KMS-11 (cell line): Measurements from ENCODE around the gene GPR15.

ENCODE experiments used
- H2AFZ ChIP-seq: fragments of 200-600 bp; sonication (generic); 2 replicates; pipeline ENCODE4 v1.6.1; 2016; ENCODE audit warnings: antibody characterized with exemption, mixed run types, low read depth
- H3K27ac ChIP-seq: fragments of 200-600 bp; sonication (generic); 2 replicates; pipeline ENCODE4 v1.6.1; 2016; ENCODE audit warnings: mild to moderate bottlenecking, mixed run types
- H3K27me3 ChIP-seq: fragments of 200-600 bp; sonication (generic); 2 replicates; pipeline ENCODE4 v1.6.1; 2017; ENCODE audit warnings: mild to moderate bottlenecking, low read depth, mixed run types, moderate library complexity; ENCODE audit not compliant: insufficient read depth
- H3K36me3 ChIP-seq: fragments of 200-600 bp; sonication (generic); 2 replicates; pipeline ENCODE4 v1.6.1; 2017; ENCODE audit warnings: mild to moderate bottlenecking, mixed run types; ENCODE audit not compliant: insufficient read depth
- H3K4me1 ChIP-seq: fragments of 200-600 bp; sonication (generic); 2 replicates; pipeline ENCODE4 v1.6.1; 2016; ENCODE audit warnings: mild to moderate bottlenecking, low read depth, mixed run types; ENCODE audit not compliant: poor library complexity, severe bottlenecking
- H3K4me2 ChIP-seq: fragments of 200-600 bp; sonication (generic); 2 replicates; pipeline ENCODE4 v1.7.0; 2016; ENCODE audit warnings: mild to moderate bottlenecking, mixed run types
- H3K4me3 ChIP-seq: fragments of 200-600 bp; sonication (generic); IDR thresholded peaks from 2 replicates; pipeline ENCODE4 v1.6.1; 2017; ENCODE audit warnings: low read depth, low read length, mixed read lengths; ENCODE audit not compliant: insufficient read depth
- H3K79me2 ChIP-seq: fragments of 200-600 bp; sonication (generic); 2 replicates; pipeline ENCODE4 v1.6.1; 2016; ENCODE audit warnings: low read depth, mixed run types; ENCODE audit not compliant: insufficient read depth
- H3K9ac ChIP-seq: fragments of 200-600 bp; sonication (generic); 2 replicates; pipeline ENCODE4 v1.6.1; 2016; ENCODE audit warnings: mild to moderate bottlenecking, mixed run types
- H4K20me1 ChIP-seq: fragments of 200-600 bp; sonication (generic); 2 replicates; pipeline ENCODE4 v1.6.1; 2016; ENCODE audit warnings: mild to moderate bottlenecking, mixed run types; ENCODE audit not compliant: insufficient read depth
- TF ChIP-seq, protein P1 (sequence below): fragments of 200-600 bp; sonication (generic); conservative IDR thresholded peaks from 2 replicates; pipeline ENCODE4 v1.6.1; 2017; ENCODE audit warnings: low read depth, mild to moderate bottlenecking, antibody characterized with exemption, low read length, moderate library complexity, mixed read lengths

Gene GPR15

GRCh38 chr3:98542623-98543022, 10.8 kb downstream of the GPR15 start:
- Histone ChIP-seq H3K36me3 (no peaks in the 10 kb centered on the region; the same call in 1 of the 2 replicates), H3K4me3 (no peak overlapping the region), H3K9ac (no peak overlapping the region), H2AFZ (no peak overlapping the region), H3K4me1 (peaks cover 95% of the 10 kb centered on the region), H3K27me3 (no peaks in the 10 kb centered on the region), H3K4me2 (no peak overlapping the region), H3K79me2 (no peaks in the 10 kb centered on the region), H3K27ac (no peak overlapping the region), H4K20me1 (no peaks in the 10 kb centered on the region)
- TF ChIP-seq, protein P1, sequence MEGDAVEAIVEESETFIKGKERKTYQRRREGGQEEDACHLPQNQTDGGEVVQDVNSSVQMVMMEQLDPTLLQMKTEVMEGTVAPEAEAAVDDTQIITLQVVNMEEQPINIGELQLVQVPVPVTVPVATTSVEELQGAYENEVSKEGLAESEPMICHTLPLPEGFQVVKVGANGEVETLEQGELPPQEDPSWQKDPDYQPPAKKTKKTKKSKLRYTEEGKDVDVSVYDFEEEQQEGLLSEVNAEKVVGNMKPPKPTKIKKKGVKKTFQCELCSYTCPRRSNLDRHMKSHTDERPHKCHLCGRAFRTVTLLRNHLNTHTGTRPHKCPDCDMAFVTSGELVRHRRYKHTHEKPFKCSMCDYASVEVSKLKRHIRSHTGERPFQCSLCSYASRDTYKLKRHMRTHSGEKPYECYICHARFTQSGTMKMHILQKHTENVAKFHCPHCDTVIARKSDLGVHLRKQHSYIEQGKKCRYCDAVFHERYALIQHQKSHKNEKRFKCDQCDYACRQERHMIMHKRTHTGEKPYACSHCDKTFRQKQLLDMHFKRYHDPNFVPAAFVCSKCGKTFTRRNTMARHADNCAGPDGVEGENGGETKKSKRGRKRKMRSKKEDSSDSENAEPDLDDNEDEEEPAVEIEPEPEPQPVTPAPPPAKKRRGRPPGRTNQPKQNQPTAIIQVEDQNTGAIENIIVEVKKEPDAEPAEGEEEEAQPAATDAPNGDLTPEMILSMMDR: no peak

DNA sequence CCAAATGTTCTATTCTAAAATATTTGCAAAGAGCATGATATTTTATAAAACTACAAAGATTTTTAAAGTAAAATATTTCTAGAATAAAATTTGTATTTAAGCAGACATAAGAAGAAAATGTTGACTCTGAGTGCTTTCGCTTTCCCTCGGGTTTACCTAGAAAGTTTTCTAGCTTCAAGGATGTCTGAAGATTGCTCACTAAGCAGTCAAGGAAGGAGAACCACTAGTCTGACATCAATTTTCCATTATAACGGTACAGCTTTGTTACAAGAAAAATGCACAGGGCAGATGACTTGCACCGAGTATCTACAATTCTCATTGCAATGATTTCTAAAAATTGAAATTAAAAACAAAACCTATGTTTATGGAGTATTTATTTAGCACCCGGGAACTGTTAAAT, 14.2 kb downstream of the GPR15 start:
- TF ChIP-seq, protein P1: no peak
- H3K79me2 ChIP-seq: no peaks in the 10 kb centered on the region
- peak overlapping the region; percentile 45; the same call in 1 of the 2 replicates for H3K9ac ChIP-seq
- H4K20me1 ChIP-seq: no peaks in the 10 kb centered on the region
- H3K36me3 ChIP-seq: no peaks in the 10 kb centered on the region; the same call in 1 of the 2 replicates
- H3K4me1 ChIP-seq: peaks cover 97% of the 10 kb centered on the region
- H3K27ac ChIP-seq: peak overlapping the region; percentile 73
- peak overlapping the region; percentile 98 for H3K4me2 ChIP-seq
- peak overlapping the region; percentile 22 for H3K4me3 ChIP-seq
- peak overlapping the region; percentile 42 for H2AFZ ChIP-seq
- no peaks in the 10 kb centered on the region for H3K27me3 ChIP-seq

- Histone ChIP-seq H3K27me3 (no peaks in the 10 kb centered on the region), H2AFZ (no peak overlapping the region), H3K4me2 (no peak overlapping the region), H4K20me1 (no peaks in the 10 kb centered on the region), H3K4me3 (no peak overlapping the region), H3K79me2 (no peaks in the 10 kb centered on the region), H3K27ac (no peak overlapping the region), H3K9ac (no peak overlapping the region), H3K36me3 (no peaks in the 10 kb centered on the region; the same call in 1 of the 2 replicates), H3K4me1 (peaks cover 94% of the 10 kb centered on the region)
- TF ChIP-seq, protein P1: no peak
These were observed 16.8 kb downstream of the GPR15 start for GRCh38 chr3:98548544-98548943.

GRCh38 chr3:98550833-98551232, 19.1 kb downstream of the GPR15 start:
- H3K9ac ChIP-seq: no peak overlapping the region
- no peak overlapping the region for H3K4me3 ChIP-seq
- TF ChIP-seq, protein P1: no peak
- H3K4me1 ChIP-seq: peaks cover 90% of the 10 kb centered on the region
- H3K27me3 ChIP-seq: no peaks in the 10 kb centered on the region
- H2AFZ ChIP-seq: no peak overlapping the region
- H3K27ac ChIP-seq: no peak overlapping the region
- no peaks in the 10 kb centered on the region for H3K79me2 ChIP-seq
- no peak overlapping the region for H3K4me2 ChIP-seq
- no peaks in the 10 kb centered on the region for H3K36me3 ChIP-seq
- H4K20me1 ChIP-seq: no peaks in the 10 kb centered on the region
